ENCODE measurements around the gene DNPH1. TPM values are rescaled to one million over a fixed set of nuclear protein-coding genes. Genes with fewer than 3 reads are reported as not detected.

The DNPH1 gene
- total RNA-seq, 1 experiment from 2014 or later: 85.3 TPM

GRCh38 chr6:43180058-43180457, 49.2 kb downstream of the DNPH1 start:
- H3K36me3 ChIP-seq (replicated peaks; ENCODE audit: control insufficient read depth, insufficient read depth, low read length): peaks cover 24% of the 10 kb centered on the region
- no peak overlapping the region for H3K4me3 ChIP-seq (ENCODE audit: insufficient read depth, low read depth, low read length)
- peak; percentile 55 for DNase-seq
- no peaks in the 10 kb centered on the region for H3K27me3 ChIP-seq (ENCODE audit: control insufficient read depth, insufficient read depth, low read length)

DNA sequence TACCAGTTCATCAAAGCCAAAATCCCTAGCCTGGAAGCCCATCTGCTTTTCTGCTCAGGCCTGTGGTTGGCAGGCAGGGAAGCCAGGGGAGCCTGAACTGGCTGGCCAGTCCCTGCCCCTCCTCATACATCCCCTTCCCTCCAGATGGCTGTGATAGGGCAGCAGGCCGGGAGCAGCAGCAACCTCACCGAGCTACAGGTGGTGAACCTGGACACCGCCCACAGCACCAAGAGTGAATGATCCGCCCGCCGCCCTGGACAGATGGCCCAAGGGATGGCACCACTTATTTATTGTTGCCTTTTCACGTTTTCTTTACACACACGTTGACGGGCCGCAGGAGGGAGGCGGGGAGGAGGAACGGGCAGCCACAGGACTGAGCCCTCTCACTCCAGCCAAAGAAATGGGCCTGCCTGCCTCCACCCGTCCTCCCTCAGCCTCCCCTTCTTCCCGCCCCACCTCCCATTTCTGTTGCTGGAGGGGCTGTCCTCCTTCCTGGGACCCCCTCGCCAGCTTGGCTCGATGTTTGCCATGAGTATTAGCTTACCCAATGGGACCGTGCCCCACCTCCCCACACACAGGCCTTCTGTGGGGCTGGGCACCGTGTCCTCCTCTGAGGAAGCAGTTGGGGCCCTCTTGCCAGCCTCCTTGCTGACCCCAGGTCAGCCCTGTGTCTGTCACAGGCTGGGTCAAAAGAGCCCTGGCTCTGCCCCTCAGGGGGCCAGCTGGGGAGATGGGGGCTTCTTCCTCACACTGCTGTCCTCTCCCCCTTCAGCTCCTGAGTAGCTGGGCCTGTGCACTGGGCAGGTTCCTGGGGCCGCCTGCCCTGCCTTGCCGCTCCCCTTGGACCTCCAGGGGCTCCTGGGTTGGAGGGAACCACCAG, 50.1 kb downstream of the DNPH1 start:
- Histone ChIP-seq H3K36me3 (replicated peaks; ENCODE audit: control insufficient read depth, insufficient read depth, low read length) (peaks cover 24% of the 10 kb centered on the region), H3K4me3 (ENCODE audit: insufficient read depth, low read depth, low read length) (no peak overlapping the region), H3K27me3 (ENCODE audit: control insufficient read depth, insufficient read depth, low read length) (no peaks in the 10 kb centered on the region)
- peak; percentile 32 for DNase-seq

DNA sequence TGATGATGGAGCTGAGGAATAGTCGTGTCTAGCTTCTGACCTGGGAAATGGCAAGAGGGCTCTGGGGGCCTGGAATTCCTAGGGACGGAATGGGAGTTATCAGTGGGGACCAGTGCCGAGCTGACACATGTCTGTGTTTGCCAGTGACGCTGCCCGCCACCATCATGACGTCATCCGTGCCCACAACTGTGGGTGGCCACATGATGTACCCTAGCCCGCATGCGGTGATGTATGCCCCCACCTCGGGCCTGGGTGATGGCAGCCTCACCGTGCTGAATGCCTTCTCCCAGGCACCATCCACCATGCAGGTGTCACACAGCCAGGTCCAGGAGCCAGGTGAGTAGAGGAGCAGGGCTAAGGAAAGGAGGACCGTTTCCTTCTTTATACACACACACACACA, 51.1 kb downstream of the DNPH1 start:
- DNase-seq: no peak
- Histone ChIP-seq H3K36me3 (replicated peaks; ENCODE audit: control insufficient read depth, insufficient read depth, low read length) (peaks cover 24% of the 10 kb centered on the region), H3K4me3 (ENCODE audit: insufficient read depth, low read depth, low read length) (no peak overlapping the region), H3K27me3 (ENCODE audit: control insufficient read depth, insufficient read depth, low read length) (no peaks in the 10 kb centered on the region; the same call in 1 of the 2 replicates)

DNA sequence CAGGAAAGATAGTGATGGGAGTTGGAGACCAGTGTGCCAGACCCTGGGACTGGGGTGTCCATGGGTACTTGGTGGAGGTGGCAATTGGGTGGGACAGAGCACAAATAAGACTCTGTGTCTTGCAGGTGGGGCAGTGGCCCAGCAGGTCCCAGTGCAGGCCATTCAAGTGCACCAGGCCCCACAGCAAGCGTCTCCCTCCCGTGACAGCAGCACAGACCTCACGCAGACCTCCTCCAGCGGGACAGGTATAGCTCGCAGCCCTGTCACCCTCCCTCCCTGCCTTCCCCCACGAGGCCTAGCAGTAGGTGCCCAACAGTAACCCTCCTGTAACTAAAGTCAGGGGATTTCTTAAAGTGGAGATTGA, 52.9 kb downstream of the DNPH1 start:
- Histone ChIP-seq H3K4me3 (ENCODE audit: insufficient read depth, low read depth, low read length) (no peak overlapping the region), H3K27me3 (ENCODE audit: control insufficient read depth, insufficient read depth, low read length) (peaks cover 3% of the 10 kb centered on the region; the same call in 1 of the 2 replicates), H3K36me3 (replicated peaks; ENCODE audit: control insufficient read depth, insufficient read depth, low read length) (peaks cover 24% of the 10 kb centered on the region)
- DNase-seq: no peak

DNA sequence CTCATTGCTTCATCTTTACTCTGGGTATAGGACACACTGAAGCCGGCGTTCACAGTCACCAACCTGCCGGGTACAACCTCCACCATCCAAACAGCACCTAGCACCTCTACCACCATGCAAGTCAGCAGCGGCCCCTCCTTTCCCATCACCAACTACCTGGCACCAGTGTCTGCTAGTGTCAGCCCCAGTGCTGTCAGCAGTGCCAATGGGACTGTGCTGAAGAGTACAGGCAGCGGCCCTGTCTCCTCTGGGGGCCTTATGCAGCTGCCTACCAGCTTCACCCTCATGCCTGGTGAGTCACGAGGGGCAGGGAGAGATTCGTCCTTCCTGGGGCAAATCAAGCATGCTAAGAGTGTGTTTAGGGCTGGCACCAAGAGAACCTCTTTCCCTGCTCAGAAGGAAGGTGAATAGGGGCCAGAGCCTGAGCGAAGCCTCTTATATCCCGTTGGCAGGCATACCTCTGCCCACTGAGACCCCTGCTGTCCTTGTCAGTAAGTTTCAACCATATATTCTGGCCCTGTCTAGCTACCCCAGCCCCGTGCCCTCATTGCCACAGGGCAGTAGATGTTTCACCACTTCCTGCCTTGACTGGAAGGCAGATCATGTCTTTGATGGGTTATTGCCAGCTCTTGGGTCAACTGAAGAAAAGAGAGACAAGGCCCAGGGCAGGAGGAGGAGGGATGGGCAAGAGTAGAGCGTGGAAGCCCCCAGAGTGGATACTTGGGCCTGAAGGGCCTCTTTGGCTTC, 53.4 kb downstream of the DNPH1 start:
- H3K4me3 ChIP-seq (ENCODE audit: insufficient read depth, low read depth, low read length): no peak overlapping the region
- peaks cover 24% of the 10 kb centered on the region for H3K36me3 ChIP-seq (replicated peaks; ENCODE audit: control insufficient read depth, insufficient read depth, low read length)
- peaks cover 3% of the 10 kb centered on the region; the same call in 1 of the 2 replicates for H3K27me3 ChIP-seq (ENCODE audit: control insufficient read depth, insufficient read depth, low read length)
- DNase-seq: no peak

Other genes starting within 250 kb of the DNPH1 start
- 58.9 and 62.8 TPM in 2 replicates for gene PPP2R5D, start 244.9 kb downstream of the DNPH1 start, total RNA-seq (2014; rRNA removed; shearing (Covaris generic))
- gene MEA1, start 215.5 kb downstream of the DNPH1 start, total RNA-seq (2014; rRNA removed; shearing (Covaris generic)): 81.3 and 102 TPM in 2 replicates
- 226 and 253 TPM in 2 replicates for gene KLHDC3, start 215.2 kb downstream of the DNPH1 start, total RNA-seq (2014; rRNA removed; shearing (Covaris generic))
- gene RRP36, start 207.9 kb downstream of the DNPH1 start, total RNA-seq (2014; rRNA removed; shearing (Covaris generic)): 100 and 106 TPM in 2 replicates
- gene CUL7, start 175.6 kb downstream of the DNPH1 start, total RNA-seq (2014; rRNA removed; shearing (Covaris generic)): 19.6 and 39.2 TPM in 2 replicates
- 79.1 and 82.1 TPM in 2 replicates for gene MRPL2, start 170.0 kb downstream of the DNPH1 start, total RNA-seq (2014; rRNA removed; shearing (Covaris generic))
- 24.8 and 30.2 TPM in 2 replicates for gene KLC4, start 169.8 kb downstream of the DNPH1 start, total RNA-seq (2014; rRNA removed; shearing (Covaris generic))
- gene PTK7, start 153.2 kb downstream of the DNPH1 start, total RNA-seq (2014; rRNA removed; shearing (Covaris generic)): 143 and 163 TPM in 2 replicates
- 48.3 and 52.2 TPM in 2 replicates for gene SRF, start 58.2 kb downstream of the DNPH1 start, total RNA-seq (2014; rRNA removed; shearing (Covaris generic))
- 9.4 and 10.9 TPM in 2 replicates for gene CUL9, start 47.3 kb downstream of the DNPH1 start, total RNA-seq (2014; rRNA removed; shearing (Covaris generic))
- gene TTBK1, start 14.0 kb upstream of the DNPH1 start, total RNA-seq (2014; rRNA removed; shearing (Covaris generic)): not detected in 2 replicates
- not detected in 2 replicates for gene SLC22A7, start 68.8 kb upstream of the DNPH1 start, total RNA-seq (2014; rRNA removed; shearing (Covaris generic))
- gene CRIP3, start 79.3 kb upstream of the DNPH1 start, total RNA-seq (2014; rRNA removed; shearing (Covaris generic)): 20.1 and 28.1 TPM in 2 replicates
- gene ZNF318, start 140.2 kb upstream of the DNPH1 start, total RNA-seq (2014; rRNA removed; shearing (Covaris generic)): 8.1 and 14.5 TPM in 2 replicates
- gene ABCC10, start 198.1 kb upstream of the DNPH1 start, total RNA-seq (2014; rRNA removed; shearing (Covaris generic)): 17.3 and 18.4 TPM in 2 replicates
- gene DLK2, start 226.1 kb upstream of the DNPH1 start, total RNA-seq (2014; rRNA removed; shearing (Covaris generic)): 0.33 and 0.42 TPM in 2 replicates
- gene TJAP1, start 248.1 kb upstream of the DNPH1 start, total RNA-seq (2014; rRNA removed; shearing (Covaris generic)): 25.3 and 25.5 TPM in 2 replicates